ENCODE measurements around the gene CHPF2. TPM values are rescaled to one million over a fixed set of nuclear protein-coding genes. Genes with fewer than 3 reads are reported as not detected.

CHPF2 gene
- total and polyA plus RNA-seq, 2 of the 13 experiments (the other 11 are each of a cell fraction or from before 2014, with no cell fraction given) = 15.4 to 21.5 TPM

GRCh38 chr7:151274396-151274795, 42.1 kb downstream of the CHPF2 start (continued):
- no peak for TF ChIP-seq ZC3H4 (CRISPR knock-in tag; IDR thresholded peaks at IDR 0.05; ENCODE audit: borderline replicate concordance)
- TF ChIP-seq MAFG (CRISPR knock-in tag; IDR thresholded peaks at IDR 0.05) = no peak
- no peak for TF ChIP-seq ZNF318 (CRISPR knock-in tag; IDR thresholded peaks at IDR 0.05)
- no peak for TF ChIP-seq GATA4 (IDR thresholded peaks at IDR 0.05; ENCODE audit: borderline replicate concordance, low read depth)
- TF ChIP-seq IRX3 (CRISPR knock-in tag; IDR thresholded peaks at IDR 0.05; ENCODE audit: borderline replicate concordance, low read depth) = no peak
- TF ChIP-seq ZFP36L1 (CRISPR knock-in tag; IDR thresholded peaks at IDR 0.05) = no peak
- TF ChIP-seq ZUFSP (CRISPR knock-in tag; IDR thresholded peaks at IDR 0.05; ENCODE audit: borderline replicate concordance) = no peak

Data from HepG2 (cell line).